K562 (cell line): ENCODE data around the gene NRP1. TPM values are rescaled to one million over a fixed set of nuclear protein-coding genes. Genes with fewer than 3 reads are reported as not detected.

Experiments used
- ATAC-seq: fragments of 200-7000 bp; cut with Tn5 transposase; 3 replicates; pipeline ENCODE4 v1.9.1; 2020; ENCODE audit warnings: moderate library complexity
- BruUV-seq: library from RNA; stranded (reverse); fragments of 400-500 nt; replicated peaks from 2 replicates; lab custom pipeline; 2021; lab: Mats Ljungman, UMichigan
- CTCF ChIA-PET: fragments of 300-600 bp; formaldehyde crosslinking; extraction: SDS; loops from one replicate; lab custom pipeline; 2021; ENCODE audit warnings: low intra/inter-chr PET ratio; lab: Yijun Ruan, JAX
- POLR2A ChIA-PET: fragments of 300-600, 350-650 bp; sonication (Branson Sonifier 250); formaldehyde crosslinking; extraction: SDS; loops from one replicate; lab custom pipeline; 2021; ENCODE audit warnings: antibody characterized with exemption, inconsistent platforms; lab: Yijun Ruan, JAX
- DNase-seq, 4 experiments: peaks; one replicate each; pipeline versions ENCODE4 v3.0.0 to v3.0.0-alpha.2; 2011 to 2018; ENCODE audit warnings: low spot score in 3 of 4, mixed read lengths in 3 of 4; ENCODE audit errors: extremely low read depth in 1 of 4
- FAIRE-seq: peaks from 2 replicates; lab custom pipeline; 2011; peaks lifted over from hg19 to GRCh38; lab: Jason Lieb, UNC
- H2AFZ ChIP-seq: 2 replicates; pipeline ENCODE4 v1.6.0; 2011; ENCODE audit warnings: low read depth, low read length, control low read depth, inconsistent platforms
- H3K27ac ChIP-seq: fragments of 200-600 bp; 3 replicates; pipeline ENCODE4 v1.8.0; 2011; ENCODE audit warnings: low read depth, mild to moderate bottlenecking, control low read depth, inconsistent platforms, low read length, moderate library complexity, mixed read lengths; ENCODE audit errors: extremely low read depth
- H3K27me3 ChIP-seq, 2 experiments: fragments of 300-600 bp in 1 of 2; 2 replicates in 1 of 2; 3 replicates in 1 of 2; pipeline versions ENCODE4 v1.6.0 to v1.8.0; 2011; ENCODE audit warnings: inconsistent platforms in 2 of 2, low read length in 2 of 2, mild to moderate bottlenecking in 1 of 2, mixed read lengths in 1 of 2, moderate library complexity in 1 of 2; ENCODE audit not compliant: control insufficient read depth in 2 of 2, insufficient read depth in 2 of 2
- H3K36me3 ChIP-seq: fragments of 300-600 bp; 3 replicates; pipeline ENCODE4 v1.8.0; 2011; ENCODE audit warnings: mild to moderate bottlenecking, low read length, inconsistent platforms; ENCODE audit not compliant: control insufficient read depth, insufficient read depth
- H3K4me1 ChIP-seq, 2 experiments: fragments of 200-600 bp in 1 of 2; replicated peaks in 1 of 2; 2 replicates in 1 of 2; 3 replicates in 1 of 2; pipeline versions ENCODE4 v1.5.1 to v1.8.0; 2011; ENCODE audit warnings: inconsistent platforms in 2 of 2, low read length in 2 of 2, mild to moderate bottlenecking in 1 of 2, mixed read lengths in 1 of 2, moderate library complexity in 1 of 2; ENCODE audit not compliant: control insufficient read depth in 2 of 2, insufficient read depth in 2 of 2
- H3K4me2 ChIP-seq: 2 replicates; pipeline ENCODE4 v1.6.1; 2011; ENCODE audit warnings: low read length, control low read depth, inconsistent platforms, mixed read lengths; ENCODE audit not compliant: insufficient read depth
- H3K4me3 ChIP-seq: fragments of 200-600 bp; sonication (generic), shearing (Covaris generic); 2 replicates; pipeline ENCODE4 v1.5.1; 2016; ENCODE audit warnings: control low read depth, inconsistent platforms
- H3K79me2 ChIP-seq: fragments of 200-600 bp; 3 replicates; pipeline ENCODE4 v1.8.0; 2011; ENCODE audit warnings: low read length, inconsistent platforms; ENCODE audit not compliant: control insufficient read depth, insufficient read depth
- H3K9ac ChIP-seq, 2 experiments: 2 replicates each; pipeline versions ENCODE4 v1.6.0 to v1.6.1; 2011; ENCODE audit warnings: low read depth in 2 of 2, low read length in 2 of 2, control low read depth in 1 of 2, inconsistent platforms in 1 of 2, mild to moderate bottlenecking in 1 of 2, mixed read lengths in 1 of 2; ENCODE audit not compliant: insufficient read depth in 1 of 2
- H3K9me1 ChIP-seq: one replicate; pipeline ENCODE4 v1.6.0; 2011; ENCODE audit warnings: inconsistent platforms, mild to moderate bottlenecking, low read length, moderate library complexity; ENCODE audit not compliant: control insufficient read depth, insufficient read depth
- H3K9me3 ChIP-seq: replicated peaks from 2 replicates; pipeline ENCODE4 v1.5.1; 2011; ENCODE audit warnings: low read depth, low read length, inconsistent platforms; ENCODE audit not compliant: control insufficient read depth, insufficient read depth
- H4K20me1 ChIP-seq: replicated peaks from 2 replicates; pipeline ENCODE4 v1.6.1; 2011; ENCODE audit warnings: low read length, inconsistent platforms, mixed read lengths; ENCODE audit not compliant: control insufficient read depth, insufficient read depth
- ARID2 ChIP-seq: fragments of 450-650 bp; IDR thresholded peaks from 2 replicates; pipeline ENCODE4 v1.6.1; 2017; ENCODE audit warnings: antibody characterized with exemption, mild to moderate bottlenecking
- EHMT2 ChIP-seq: fragments of 450-650 bp; IDR thresholded peaks from 2 replicates; pipeline ENCODE4 v1.6.1; 2018; ENCODE audit warnings: antibody characterized with exemption
- FOXJ3 ChIP-seq: sonication (generic); formaldehyde crosslinking; IDR thresholded peaks from 2 replicates; pipeline ENCODE4 v1.4.0; 2020; ENCODE audit warnings: mild to moderate bottlenecking, missing genetic modification reagents
- POLR2H ChIP-seq: IDR thresholded peaks from 2 replicates; pipeline ENCODE4 v1.6.1; 2016; ENCODE audit warnings: missing genetic modification characterization, low read depth, mild to moderate bottlenecking, control low read depth, missing compliant biosample characterization, moderate library complexity
- RCOR1 ChIP-seq, 2 experiments: IDR thresholded peaks; 2 replicates each; pipeline ENCODE4 v1.6.1; 2012; ENCODE audit warnings: low read depth in 2 of 2, low read length in 2 of 2, borderline replicate concordance in 1 of 2, improper control_type of control experiment in 1 of 2
- TCF15 ChIP-seq: fragments of 250-450 bp; sonication (Bioruptor Pico); IDR thresholded peaks from 2 replicates; pipeline ENCODE4 v1.8.0; 2022; ENCODE audit warnings: moderate library complexity, mild to moderate bottlenecking, inconsistent platforms
- TEAD2 ChIP-seq: fragments of 450-650 bp; IDR thresholded peaks from 2 replicates; pipeline ENCODE4 v1.6.1; 2016; ENCODE audit warnings: missing genetic modification characterization, control low read depth, missing compliant biosample characterization
- ZBTB33 ChIP-seq: sonication (generic); formaldehyde crosslinking; IDR thresholded peaks from 2 replicates; pipeline ENCODE4 v1.8.1; 2023; ENCODE audit warnings: mild to moderate bottlenecking, missing genetic modification reagents
- ZNF12 ChIP-seq: sonication (generic); formaldehyde crosslinking; IDR thresholded peaks from 2 replicates; pipeline ENCODE4 v1.4.0; 2020; ENCODE audit warnings: mild to moderate bottlenecking, missing genetic modification reagents
- WGBS: fragments of 100-300 bp; shearing (Covaris generic); methylation state at CpG from one replicate; pipeline ENCODE4 v1.1.6; 2016; ENCODE audit warnings: low coverage, mixed read lengths; ENCODE audit not compliant: insufficient coverage; ENCODE audit errors: missing lambda C conversion rate; 5-methylcytosine and 5-hydroxymethylcytosine counted together
- in situ Hi-C: fragments of 300-500 bp; cut with MboI; formaldehyde crosslinking; loops from 4 replicates; pipeline ENCODE4 v1.15.0; 2018; ENCODE audit warnings: inconsistent platforms, mixed read lengths
- intact Hi-C: fragments of 100-400 bp; cut with micrococcal nuclease; formaldehyde crosslinking; loops from 2 replicates; pipeline ENCODE4 v1.14.2; 2022
- polyA plus RNA-seq, 8 experiments: library from polyadenylated mRNA; depleted of rRNA in 4 of 8; stranded (reverse) in 5 of 8; unstranded in 3 of 8; fragments of >200 nt; fragmentation: Nextera tagmentation in 2 of 8; fragmentation: Illumina TruSeq in 1 of 8; extraction: Ambion mirVana in 2 of 8; extraction: Trizol in 1 of 8; gene quantifications; 2 replicates each; pipeline versions ENCODE4 v1.2.1 to v1.2.3, GENCODE V29; 2011 to 2014; ENCODE audit warnings: inconsistent platforms in 1 of 8, missing spikeins in 1 of 8
- total RNA-seq, 7 experiments: library from RNA; depleted of rRNA in 6 of 7; stranded (reverse); fragments of >200 nt in 6 of 7; fragmentation: Illumina TruSeq in 2 of 7; extraction: Trizol in 2 of 7; gene quantifications; 2 replicates each; pipeline versions ENCODE4 v1.2.1 to v1.2.3, GENCODE V29; 2011 to 2021; ENCODE audit warnings: low replicate concordance in 1 of 7
- TF ChIP-seq, protein P1 (sequence below): fragments of 450-650 bp; formaldehyde crosslinking; IDR thresholded peaks from 2 replicates; pipeline ENCODE4 v1.4.0; 2022; ENCODE audit warnings: missing genetic modification characterization
- TF ChIP-seq, protein P2 (sequence below): fragments of 450-650 bp; formaldehyde crosslinking; IDR thresholded peaks from 2 replicates; pipeline ENCODE4 v1.4.0; 2020; ENCODE audit warnings: mild to moderate bottlenecking, moderate library complexity

NRP1 gene
- total and polyA plus RNA-seq, 9 of the 15 experiments (the other 6 are each of a cell fraction or from before 2014, with no cell fraction given): 0.01 to 0.38 (median 0.04) TPM; not detected in 5

GRCh38 chr10:33286157-33286934, 48.1 kb downstream of the NRP1 start (continued):
- TF ChIP-seq ZBTB33 (CRISPR knock-in tag): no peak
- TF ChIP-seq, all 486 proteins: peak for 0

DNA sequence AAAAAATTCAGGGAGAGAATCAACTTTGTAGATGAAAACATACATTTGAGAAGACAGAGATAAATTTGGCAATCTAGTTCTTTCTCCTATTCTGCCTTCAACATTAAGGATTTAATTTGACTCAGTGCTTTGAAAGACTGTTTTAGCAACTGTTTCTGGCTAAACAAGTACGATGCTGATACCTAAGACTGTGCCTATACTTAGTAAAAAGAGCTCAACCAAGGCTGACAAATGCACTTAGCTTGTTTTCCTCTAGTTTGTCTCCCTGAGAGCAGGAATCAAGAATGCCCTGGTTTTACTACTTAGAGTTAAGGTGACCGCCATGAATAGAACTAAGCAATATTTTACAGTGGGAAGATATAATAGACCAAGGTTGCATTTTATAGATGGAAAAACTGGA, 49.5 kb downstream of the NRP1 start:
- no peak for ATAC-seq
- POLR2A ChIA-PET: interaction anchor here (1.0 kb wide), 1 partner anchor 9 kb away, joined by 3 read pairs; no protein-coding TSS in a partner anchor

More for the DNA sequence above, 49.5 kb downstream of the NRP1 start:
- Histone ChIP-seq H3K79me2 (no peaks in the 10 kb centered on the region), H3K9me3 (no peaks in the 10 kb centered on the region), H2AFZ (no peak overlapping the region), H3K27ac (no peak overlapping the region)
- 0% methylated on average over 2 of the region's 2 CpGs for WGBS
- no peak for FAIRE-seq
- TF ChIP-seq ZNF12 (CRISPR knock-in tag) (no peak), ARID2 (no peak), POLR2H (tag) (no peak), FOXJ3 (CRISPR knock-in tag) (no peak), TEAD2 (tag) (no peak), EHMT2 (no peak), TCF15 (no peak), RCOR1 (IDR thresholded peaks at IDR 0.05; ENCODE audit: borderline replicate concordance in 1 of 2, low read depth in 2 of 2, low read length in 2 of 2) (no peak)
- TF ChIP-seq, protein P1, sequence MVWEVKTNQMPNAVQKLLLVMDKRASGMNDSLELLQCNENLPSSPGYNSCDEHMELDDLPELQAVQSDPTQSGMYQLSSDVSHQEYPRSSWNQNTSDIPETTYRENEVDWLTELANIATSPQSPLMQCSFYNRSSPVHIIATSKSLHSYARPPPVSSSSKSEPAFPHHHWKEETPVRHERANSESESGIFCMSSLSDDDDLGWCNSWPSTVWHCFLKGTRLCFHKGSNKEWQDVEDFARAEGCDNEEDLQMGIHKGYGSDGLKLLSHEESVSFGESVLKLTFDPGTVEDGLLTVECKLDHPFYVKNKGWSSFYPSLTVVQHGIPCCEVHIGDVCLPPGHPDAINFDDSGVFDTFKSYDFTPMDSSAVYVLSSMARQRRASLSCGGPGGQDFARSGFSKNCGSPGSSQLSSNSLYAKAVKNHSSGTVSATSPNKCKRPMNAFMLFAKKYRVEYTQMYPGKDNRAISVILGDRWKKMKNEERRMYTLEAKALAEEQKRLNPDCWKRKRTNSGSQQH (CRISPR knock-in tag): no peak
- TF ChIP-seq, protein P2, sequence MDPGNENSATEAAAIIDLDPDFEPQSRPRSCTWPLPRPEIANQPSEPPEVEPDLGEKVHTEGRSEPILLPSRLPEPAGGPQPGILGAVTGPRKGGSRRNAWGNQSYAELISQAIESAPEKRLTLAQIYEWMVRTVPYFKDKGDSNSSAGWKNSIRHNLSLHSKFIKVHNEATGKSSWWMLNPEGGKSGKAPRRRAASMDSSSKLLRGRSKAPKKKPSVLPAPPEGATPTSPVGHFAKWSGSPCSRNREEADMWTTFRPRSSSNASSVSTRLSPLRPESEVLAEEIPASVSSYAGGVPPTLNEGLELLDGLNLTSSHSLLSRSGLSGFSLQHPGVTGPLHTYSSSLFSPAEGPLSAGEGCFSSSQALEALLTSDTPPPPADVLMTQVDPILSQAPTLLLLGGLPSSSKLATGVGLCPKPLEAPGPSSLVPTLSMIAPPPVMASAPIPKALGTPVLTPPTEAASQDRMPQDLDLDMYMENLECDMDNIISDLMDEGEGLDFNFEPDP (CRISPR knock-in tag): no peak
- TF ChIP-seq, all 486 proteins: peak for 0
- H3K9ac ChIP-seq: no peak overlapping the region
- H3K9me1 ChIP-seq: no peaks in the 10 kb centered on the region
- H3K4me1 ChIP-seq: no peaks in the 10 kb centered on the region
- intact Hi-C loops (no loop called here), in situ Hi-C loops (no loop called here)
- H3K27me3 ChIP-seq: no peaks in the 10 kb centered on the region
- no peaks in the 10 kb centered on the region for H4K20me1 ChIP-seq
- H3K4me2 ChIP-seq: no peak overlapping the region
- no TSS peak for BruUV-seq
- no peak overlapping the region for H3K4me3 ChIP-seq
- DNase-seq: no peak
- CTCF ChIA-PET: no interaction called here
- no peaks in the 10 kb centered on the region for H3K36me3 ChIP-seq
